Smooth muscle cell of the coronary artery (primary cell): Measurements from ENCODE around the gene FMO2. TPM values are rescaled to one million over a fixed set of nuclear protein-coding genes. Genes with fewer than 3 reads are reported as not detected.

Experiments used
- total RNA-seq: library from RNA; depleted of rRNA; stranded (reverse); fragments of >200 nt; gene quantifications from 2 replicates; pipeline ENCODE4 v1.2.3, GENCODE V29; 2014; ENCODE audit warnings: low replicate concordance

FMO2 gene
- 6.2 and 9.0 TPM in 2 replicates for total RNA-seq

GRCh38 chr1:171185091-171185490 lies at the start of gene FMO2:
Gene FMO2, plus strand, starts transcription at chr1:171185300. Its CDS starts 414 bp downstream, at chr1:171185714.

GRCh38 chr1:171248302-171248701 lies 63.2 kb downstream of the FMO2 start, which contains the start of gene FMO1:
Gene FMO1, plus strand, starts transcription at chr1:171248494. Its CDS starts 9,594 bp downstream, at chr1:171258088.

Other genes starting within 250 kb of the FMO2 start
- 0.15 and 0.59 TPM in 2 replicates for gene MROH9, start 249.8 kb upstream of the FMO2 start, total RNA-seq
- 0.47 and 3.1 TPM in 2 replicates for gene FMO3, start 94.4 kb upstream of the FMO2 start, total RNA-seq
- 1.4 TPM in 1 of 2 replicates, not detected in the other for gene FMO1, start 63.2 kb downstream of the FMO2 start, total RNA-seq
- 1.9 and 3.7 TPM in 2 replicates for gene FMO4, start 128.9 kb downstream of the FMO2 start, total RNA-seq